B cell (primary cell): Measurements from ENCODE around the gene CLDN24.

Experiments used
- CTCF ChIP-seq: fragments of 200-600 bp; IDR thresholded peaks from one replicate; pipeline ENCODE4 v1.8.0; 2022; ENCODE audit warnings: antibody characterized with exemption, mild to moderate bottlenecking
- EZH2 ChIP-seq: IDR thresholded peaks from 2 replicates; pipeline ENCODE4 v1.6.1; 2012; ENCODE audit warnings: borderline replicate concordance, low read depth, mild to moderate bottlenecking, moderate library complexity, low read length; ENCODE audit not compliant: insufficient read depth, poor library complexity, severe bottlenecking

- TF ChIP-seq CTCF (no peak), EZH2 (no peak)
Observed at GRCh38 chr4:183322326-183322725, at the start of gene CLDN24.
